Natural killer cell (primary cell): ENCODE results near the gene NCS1. TPM values are rescaled to one million over a fixed set of nuclear protein-coding genes. Genes with fewer than 3 reads are reported as not detected.

Experiments used
- ATAC-seq, 3 donors: fragments of 150-1000 bp in 2 of 3; fragments of 200-7000 bp in 1 of 3; cut with Tn5 transposase; 1 replicate in 1 of 3; 2 replicates in 2 of 3; pipeline ENCODE4 v1.10.0; 2021; ENCODE audit warnings: mild to moderate bottlenecking in 2 of 3, moderate library complexity in 2 of 3
- DNase-seq, 2 donors: peaks; one replicate each; pipeline versions ENCODE4 v3.0.0 to v3.0.0-alpha.2; 2013 to 2021; ENCODE audit warnings: mixed read lengths in 1 of 2
- H3K27ac ChIP-seq: one replicate; pipeline ENCODE4 v1.5.1; 2013; ENCODE audit warnings: mild to moderate bottlenecking, low read length
- H3K27me3 ChIP-seq: one replicate; pipeline ENCODE4 v1.6.1; 2013; ENCODE audit warnings: low read length; ENCODE audit not compliant: control insufficient read depth, insufficient read depth
- H3K36me3 ChIP-seq: one replicate; pipeline ENCODE4 v1.6.1; 2013; ENCODE audit warnings: low read length; ENCODE audit not compliant: control insufficient read depth, insufficient read depth
- H3K4me1 ChIP-seq: one replicate; pipeline ENCODE4 v1.6.1; 2013; ENCODE audit warnings: low read length; ENCODE audit not compliant: control insufficient read depth, insufficient read depth
- H3K4me3 ChIP-seq: one replicate; pipeline ENCODE4 v1.5.1; 2013; ENCODE audit warnings: low read length
- H3K9me3 ChIP-seq: one replicate; pipeline ENCODE4 v1.6.1; 2013; ENCODE audit warnings: low read length; ENCODE audit not compliant: control insufficient read depth, insufficient read depth
- H3K27ac Mint-ChIP-seq, 2 donors: one replicate each; pipeline ENCODE4 v1.8.0; 2022; ENCODE audit warnings: mild to moderate bottlenecking in 2 of 2, mixed read lengths in 2 of 2, moderate library complexity in 1 of 2
- H3K27me3 Mint-ChIP-seq, 2 donors: one replicate each; pipeline ENCODE4 v1.8.0; 2022; ENCODE audit warnings: low read depth in 2 of 2, mixed read lengths in 2 of 2
- H3K36me3 Mint-ChIP-seq: one replicate; pipeline ENCODE4 v1.8.0; 2022; ENCODE audit warnings: mixed read lengths
- H3K4me1 Mint-ChIP-seq, 2 donors: one replicate each; pipeline ENCODE4 v1.8.0; 2022; ENCODE audit warnings: mixed read lengths in 2 of 2
- H3K4me3 Mint-ChIP-seq: one replicate; pipeline ENCODE4 v1.8.0; 2022; ENCODE audit warnings: mild to moderate bottlenecking, moderate library complexity, mixed read lengths
- H3K9me3 Mint-ChIP-seq, 2 donors: one replicate each; pipeline ENCODE4 v1.8.0; 2022; ENCODE audit warnings: mixed read lengths in 2 of 2
- WGBS: methylation state at CpG from one replicate; pipeline ENCODE4 v1.1.7; 2013; ENCODE audit warnings: missing lambda C conversion rate; ENCODE audit not compliant: insufficient coverage; 5-methylcytosine and 5-hydroxymethylcytosine counted together
- intact Hi-C: fragments of 100-400 bp; cut with micrococcal nuclease; formaldehyde crosslinking; loops from one replicate; pipeline ENCODE4 v1.14.2; 2022
- total RNA-seq, 4 donors: library from RNA; stranded (reverse); fragments of 120-200 nt in 1 of 4; gene quantifications; one replicate each; pipeline versions ENCODE4 v1.2.3 to v1.2.4, GENCODE V29; 2013 to 2022
- TF ChIP-seq, protein P1 (sequence below): fragments of 200-600 bp; IDR thresholded peaks from one replicate; pipeline ENCODE4 v1.8.0; 2022; ENCODE audit warnings: antibody characterized with exemption

The NCS1 gene
- total RNA-seq, 3 donors from 2014 or later (not counting 1 experiment from before 2014, with no cell fraction given): 1.4 to 2.4 (median 1.5) TPM

DNA sequence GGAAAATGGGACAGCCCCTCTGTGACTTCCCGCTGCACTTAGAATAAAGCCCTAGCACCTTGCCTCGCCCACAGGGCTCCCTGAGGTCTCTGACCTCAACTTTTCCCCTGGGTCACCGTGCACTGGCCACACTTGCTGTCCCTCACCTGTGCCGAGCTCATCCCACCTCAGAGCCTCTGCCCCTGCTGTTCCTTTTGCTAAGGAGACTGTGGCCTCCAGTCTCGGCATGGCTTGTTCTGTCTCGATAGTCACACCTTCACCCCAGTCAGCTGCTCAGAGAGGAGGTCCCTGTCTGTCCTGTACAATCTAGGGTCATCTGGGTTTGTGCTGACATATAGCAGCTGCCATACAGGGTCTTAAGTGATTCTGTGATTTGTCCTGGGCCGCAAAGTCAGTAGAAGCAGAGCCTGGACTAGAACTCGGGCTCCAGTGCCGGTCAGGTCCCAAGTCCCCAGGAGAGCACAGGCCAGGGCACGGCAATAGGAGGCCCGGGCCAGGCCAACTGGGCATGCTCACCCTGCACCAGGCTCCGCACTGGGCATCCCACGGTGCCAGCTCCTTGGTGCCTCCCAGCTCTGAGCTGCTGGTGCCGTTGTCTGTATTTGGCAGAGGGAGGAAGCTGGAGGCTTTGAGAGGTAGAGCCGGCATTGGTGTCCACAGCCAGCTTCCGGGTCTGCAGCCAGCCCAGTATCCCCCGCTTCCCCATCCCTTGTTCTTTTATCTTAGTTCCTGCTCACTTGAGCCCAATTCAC is 35.2 kb downstream of the NCS1 start:
- intact Hi-C loops: no loop called here
- H3K27ac Mint-ChIP-seq: no peak overlapping the region
- WGBS: 83% methylated on average over 17 of the region's 17 CpGs
- H3K27me3 Mint-ChIP-seq: no peaks in the 10 kb centered on the region
- TF ChIP-seq, protein P1, sequence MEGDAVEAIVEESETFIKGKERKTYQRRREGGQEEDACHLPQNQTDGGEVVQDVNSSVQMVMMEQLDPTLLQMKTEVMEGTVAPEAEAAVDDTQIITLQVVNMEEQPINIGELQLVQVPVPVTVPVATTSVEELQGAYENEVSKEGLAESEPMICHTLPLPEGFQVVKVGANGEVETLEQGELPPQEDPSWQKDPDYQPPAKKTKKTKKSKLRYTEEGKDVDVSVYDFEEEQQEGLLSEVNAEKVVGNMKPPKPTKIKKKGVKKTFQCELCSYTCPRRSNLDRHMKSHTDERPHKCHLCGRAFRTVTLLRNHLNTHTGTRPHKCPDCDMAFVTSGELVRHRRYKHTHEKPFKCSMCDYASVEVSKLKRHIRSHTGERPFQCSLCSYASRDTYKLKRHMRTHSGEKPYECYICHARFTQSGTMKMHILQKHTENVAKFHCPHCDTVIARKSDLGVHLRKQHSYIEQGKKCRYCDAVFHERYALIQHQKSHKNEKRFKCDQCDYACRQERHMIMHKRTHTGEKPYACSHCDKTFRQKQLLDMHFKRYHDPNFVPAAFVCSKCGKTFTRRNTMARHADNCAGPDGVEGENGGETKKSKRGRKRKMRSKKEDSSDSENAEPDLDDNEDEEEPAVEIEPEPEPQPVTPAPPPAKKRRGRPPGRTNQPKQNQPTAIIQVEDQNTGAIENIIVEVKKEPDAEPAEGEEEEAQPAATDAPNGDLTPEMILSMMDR: no peak
- Histone ChIP-seq H3K9me3 (no peaks in the 10 kb centered on the region), H3K4me1 (no peaks in the 10 kb centered on the region), H3K36me3 (no peaks in the 10 kb centered on the region), H3K4me3 (no peak overlapping the region), H3K27me3 (no peaks in the 10 kb centered on the region), H3K27ac (no peak overlapping the region)
- H3K4me3 Mint-ChIP-seq: no peak overlapping the region
- no peaks in the 10 kb centered on the region for H3K4me1 Mint-ChIP-seq
- H3K36me3 Mint-ChIP-seq: no peaks in the 10 kb centered on the region
- ATAC-seq (no peak), DNase-seq (no peak)
- H3K9me3 Mint-ChIP-seq: no peaks in the 10 kb centered on the region

DNA sequence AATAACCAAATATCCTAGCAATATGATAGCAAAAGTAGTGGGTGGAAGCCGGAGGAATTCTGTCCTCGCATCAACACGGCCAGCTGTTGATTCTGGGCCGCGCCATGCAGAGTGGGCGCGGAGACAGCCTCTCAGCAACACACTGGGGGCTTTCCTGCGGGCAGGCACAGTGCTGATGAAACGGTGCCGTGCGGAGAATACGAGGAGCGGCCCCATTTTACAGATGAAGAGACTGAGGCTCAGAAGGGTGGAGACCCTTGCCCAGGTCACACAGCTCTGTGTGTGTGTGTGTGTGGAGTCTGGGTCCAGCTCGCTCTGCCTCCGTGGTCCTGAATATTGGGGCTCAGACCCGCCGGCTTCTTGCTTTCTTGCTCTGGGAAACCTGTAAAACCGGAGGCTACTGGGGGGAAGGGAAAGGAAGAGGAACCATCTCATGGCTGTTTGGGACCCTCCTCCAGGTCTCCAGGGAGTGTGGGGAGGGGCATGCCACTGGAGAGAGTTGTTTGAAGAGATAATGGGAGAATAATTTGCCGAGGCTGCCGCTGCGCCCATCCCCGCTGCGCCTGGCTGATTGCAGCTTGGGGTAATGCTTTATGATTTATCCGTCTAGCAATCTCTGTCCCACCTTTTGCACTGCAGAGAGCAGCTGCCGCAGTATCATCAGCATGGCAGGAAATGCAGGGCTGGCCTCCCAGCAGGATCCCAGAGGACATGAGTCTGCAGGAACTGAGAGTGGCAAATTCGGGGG is 36.6 kb downstream of the NCS1 start:
- no peak overlapping the region for H3K4me3 Mint-ChIP-seq
- Histone ChIP-seq H3K4me1 (no peaks in the 10 kb centered on the region), H3K4me3 (no peak overlapping the region), H3K9me3 (no peaks in the 10 kb centered on the region), H3K36me3 (no peaks in the 10 kb centered on the region), H3K27ac (no peak overlapping the region), H3K27me3 (no peaks in the 10 kb centered on the region)
- ATAC-seq (no peak), DNase-seq (no peak)
- no peaks in the 10 kb centered on the region for H3K36me3 Mint-ChIP-seq
- 77% methylated on average over 26 of the region's 26 CpGs for WGBS
- H3K9me3 Mint-ChIP-seq: no peaks in the 10 kb centered on the region
- intact Hi-C loops: no loop called here
- H3K4me1 Mint-ChIP-seq: no peaks in the 10 kb centered on the region
- no peaks in the 10 kb centered on the region for H3K27me3 Mint-ChIP-seq
- H3K27ac Mint-ChIP-seq: no peak overlapping the region
- TF ChIP-seq, protein P1: no peak

DNA sequence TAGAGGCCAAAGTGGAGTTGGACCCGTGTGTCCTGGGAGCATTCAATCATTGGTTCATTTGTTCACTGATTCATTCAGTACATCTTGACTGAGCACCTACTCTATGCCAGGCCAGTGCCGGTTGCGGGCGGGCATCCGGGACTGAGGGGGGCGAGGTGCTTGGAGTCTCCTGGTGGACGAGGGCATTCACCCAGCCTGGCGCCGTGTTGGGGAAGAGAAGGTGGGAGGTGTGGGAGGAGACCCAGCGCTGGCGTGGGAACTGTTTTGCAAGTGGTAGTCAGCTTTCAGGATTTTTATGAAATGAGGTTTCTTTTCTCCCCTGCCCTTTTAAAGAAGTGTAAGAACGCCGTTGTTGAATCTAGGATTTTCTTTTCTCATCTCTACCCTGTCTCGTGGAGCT is 37.2 kb downstream of the NCS1 start:
- H3K4me1 ChIP-seq: no peaks in the 10 kb centered on the region
- Mint-ChIP-seq H3K4me3 (no peak overlapping the region), H3K36me3 (no peaks in the 10 kb centered on the region), H3K4me1 (peaks cover 0 to 5% of the 10 kb centered on the region in 2 donors), H3K9me3 (no peaks in the 10 kb centered on the region), H3K27me3 (no peaks in the 10 kb centered on the region), H3K27ac (no peak overlapping the region)
- intact Hi-C loops: no loop called here
- no peak for ATAC-seq
- no peaks in the 10 kb centered on the region for H3K36me3 ChIP-seq
- H3K9me3 ChIP-seq: no peaks in the 10 kb centered on the region
- no peak overlapping the region for H3K27ac ChIP-seq
- no peaks in the 10 kb centered on the region for H3K27me3 ChIP-seq
- TF ChIP-seq, protein P1: no peak
- no peak overlapping the region for H3K4me3 ChIP-seq
- no peak for DNase-seq
- 82% methylated on average over 14 of the region's 14 CpGs for WGBS
